Activated T-cell treated with anti-CD3 and anti-CD28 coated beads, Interleukin-2, amount 50 U/mL, for 24 hours (primary cell): Measurements from ENCODE around the gene TBCA.
A peak's percentile ranks its signal among the peaks of the same experiment; 100 is the strongest.

Experiments
- DNase-seq: peaks from one replicate; pipeline ENCODE4 v3.0.0-alpha.2; 2020
- H3K27ac Mint-ChIP-seq: 2 replicates; pipeline ENCODE4 v1.8.0; 2020; ENCODE audit warnings: mild to moderate bottlenecking, mixed read lengths
- H3K27me3 Mint-ChIP-seq: 2 replicates; pipeline ENCODE4 v1.8.0; 2020; ENCODE audit warnings: mixed read lengths
- H3K36me3 Mint-ChIP-seq: 2 replicates; pipeline ENCODE4 v1.8.0; 2020; ENCODE audit warnings: low read depth, mixed read lengths
- H3K4me1 Mint-ChIP-seq: 2 replicates; pipeline ENCODE4 v1.8.0; 2020; ENCODE audit warnings: low read depth, mixed read lengths
- H3K4me3 Mint-ChIP-seq: 2 replicates; pipeline ENCODE4 v1.8.0; 2020; ENCODE audit warnings: mild to moderate bottlenecking, moderate library complexity, mixed read lengths
- H3K9me3 Mint-ChIP-seq: 2 replicates; pipeline ENCODE4 v1.8.0; 2020; ENCODE audit warnings: mixed read lengths

Gene TBCA

DNA sequence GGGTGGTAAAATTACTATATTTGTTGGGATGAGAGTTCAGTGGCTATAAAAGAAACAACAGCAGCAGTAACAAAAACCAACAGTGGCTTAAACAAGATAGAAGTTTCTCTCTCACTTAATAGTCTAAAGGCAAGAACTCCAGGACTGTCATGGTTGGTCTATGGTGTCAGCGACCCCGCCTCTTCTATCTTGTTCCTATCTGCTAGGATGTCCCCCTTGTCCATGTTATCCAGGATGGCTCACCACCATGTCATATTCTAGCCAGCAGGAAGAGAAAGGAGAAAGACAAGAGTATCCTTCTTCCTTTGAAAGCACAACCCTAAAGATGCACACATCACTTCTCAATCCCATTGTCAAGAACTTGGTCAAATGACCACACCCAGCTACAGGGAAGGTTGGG, 126.4 kb downstream of the TBCA start:
- Mint-ChIP-seq H3K4me1 (peaks cover 4% of the 10 kb centered on the region), H3K36me3 (no peaks in the 10 kb centered on the region), H3K4me3 (no peak overlapping the region), H3K9me3 (no peaks in the 10 kb centered on the region), H3K27ac (no peak overlapping the region), H3K27me3 (peaks cover 80% of the 10 kb centered on the region)
- DNase-seq = no peak

DNA sequence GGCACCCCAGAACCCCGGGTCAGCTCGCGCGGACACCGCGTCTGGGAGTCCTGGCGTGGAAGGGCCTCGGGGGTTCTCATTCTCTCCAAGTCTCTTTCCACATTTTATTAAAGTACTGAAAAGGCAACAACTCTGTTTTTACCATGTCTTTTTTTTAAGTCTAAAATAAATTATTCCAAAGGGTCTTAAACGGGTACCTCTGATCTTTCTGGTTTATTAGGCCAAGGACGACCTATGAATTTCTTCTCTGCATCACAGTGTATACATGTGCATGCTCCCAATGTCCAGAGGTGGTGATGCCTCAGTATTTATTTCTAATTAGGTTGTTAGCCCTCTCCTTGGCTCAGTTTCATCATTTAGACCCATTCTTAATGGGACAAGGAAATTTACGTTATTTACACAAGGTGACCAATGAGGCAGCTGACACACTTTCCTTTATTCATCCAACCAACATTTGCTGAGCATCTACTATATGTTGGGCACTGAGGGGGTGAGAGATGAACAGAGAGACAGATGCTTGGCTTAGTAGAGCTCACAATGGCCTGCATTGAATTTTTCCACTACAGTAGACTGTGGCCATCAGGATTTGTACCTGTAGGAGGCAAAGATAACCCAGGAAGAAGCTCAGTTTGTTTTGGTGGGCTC, 130.0 kb downstream of the TBCA start:
- Mint-ChIP-seq H3K27ac (no peak overlapping the region), H3K4me3 (no peak overlapping the region), H3K9me3 (no peaks in the 10 kb centered on the region), H3K36me3 (no peaks in the 10 kb centered on the region), H3K27me3 (peaks cover 89% of the 10 kb centered on the region), H3K4me1 (peaks cover 17% of the 10 kb centered on the region)
- DNase-seq = no peak

DNA sequence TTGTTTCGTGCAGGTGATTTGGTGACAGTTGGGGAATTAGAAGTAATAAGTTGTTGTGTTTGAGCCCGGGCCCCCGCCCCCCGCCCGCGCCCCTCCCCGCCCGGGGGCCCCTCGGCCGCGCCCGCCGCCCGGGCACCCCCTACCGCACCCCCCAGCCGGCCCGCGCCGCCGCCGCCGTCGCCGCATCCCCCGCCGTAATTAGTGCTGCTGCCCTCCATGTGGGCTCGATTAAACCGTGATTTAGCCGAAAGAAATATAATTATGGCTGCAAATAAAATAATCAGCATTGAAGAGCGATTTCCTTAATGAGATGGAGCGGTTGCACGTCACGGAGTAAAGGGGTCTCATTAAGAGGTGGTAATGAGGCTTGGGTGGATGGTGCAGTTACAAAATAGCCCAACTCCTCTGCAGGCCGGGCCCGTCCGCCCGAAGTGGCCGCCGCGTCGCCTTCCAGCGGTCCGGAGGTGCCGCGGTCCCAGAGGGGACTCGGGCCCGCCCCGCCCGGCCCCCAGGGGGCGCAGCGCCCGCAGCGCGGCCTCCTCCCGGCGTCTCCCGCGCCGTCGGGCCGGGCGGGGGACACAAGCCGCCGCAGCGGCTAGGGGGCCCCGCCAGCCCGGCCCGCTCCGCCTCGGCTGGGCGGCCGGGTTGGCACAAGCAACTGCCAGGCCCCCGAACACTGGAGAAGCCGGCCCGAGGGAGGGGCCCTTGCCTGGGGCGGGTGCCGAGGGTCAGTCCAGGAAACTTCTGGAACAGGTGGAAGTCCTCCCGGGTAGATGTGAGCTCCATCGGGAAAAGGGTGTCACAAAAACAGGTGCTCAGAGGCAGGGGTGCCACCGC, 130.8 kb downstream of the TBCA start:
- no peak overlapping the region for H3K27ac Mint-ChIP-seq
- H3K27me3 Mint-ChIP-seq = peaks cover 90% of the 10 kb centered on the region
- peak overlapping the region; percentile 52 for H3K4me3 Mint-ChIP-seq
- no peaks in the 10 kb centered on the region for H3K36me3 Mint-ChIP-seq
- peak; percentile 67 for DNase-seq
- H3K4me1 Mint-ChIP-seq = peaks cover 21% of the 10 kb centered on the region
- no peaks in the 10 kb centered on the region for H3K9me3 Mint-ChIP-seq

DNA sequence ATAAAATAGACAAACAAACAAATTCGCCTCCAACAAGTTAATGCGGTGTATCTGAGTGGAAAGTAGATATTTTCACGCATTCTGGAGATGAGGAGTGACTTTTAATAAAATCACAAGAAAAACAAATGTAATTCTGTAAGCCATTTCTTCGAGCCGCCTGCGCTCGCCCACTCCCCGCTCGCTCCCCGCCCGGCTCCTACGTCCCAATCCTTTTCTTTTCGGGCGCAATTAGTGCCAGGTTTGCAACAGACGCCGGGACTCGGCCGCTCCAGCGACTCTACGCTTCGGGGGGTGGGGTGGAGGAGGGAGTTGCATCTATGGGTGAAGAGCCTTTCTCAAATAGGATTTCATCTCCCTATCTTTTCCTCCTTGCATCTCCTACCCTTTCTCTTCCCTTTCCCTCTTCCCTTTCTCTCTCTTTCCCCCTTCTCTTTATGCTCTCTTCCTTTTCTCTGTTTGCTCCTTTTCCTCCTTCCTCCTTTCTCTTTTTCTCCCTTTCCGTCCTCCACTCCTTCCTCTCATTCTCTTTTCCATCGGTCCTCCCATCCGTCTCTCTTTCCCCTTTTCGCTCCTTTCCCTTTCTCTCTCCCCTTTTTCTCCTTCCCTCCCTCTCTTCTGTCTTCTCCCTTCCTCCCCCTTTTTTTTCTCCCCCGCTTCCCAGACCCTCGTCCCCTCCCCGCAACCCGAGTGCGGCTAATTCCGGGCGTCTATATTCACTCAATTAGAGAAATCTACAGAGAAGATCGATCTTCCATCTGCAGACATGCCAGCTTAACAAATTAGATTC, 131.6 kb downstream of the TBCA start:
- Mint-ChIP-seq H3K27me3 (peaks cover 96% of the 10 kb centered on the region), H3K27ac (no peak overlapping the region), H3K36me3 (no peaks in the 10 kb centered on the region), H3K4me3 (peak overlapping the region; percentile 52), H3K9me3 (no peaks in the 10 kb centered on the region), H3K4me1 (peaks cover 24% of the 10 kb centered on the region)
- DNase-seq = no peak

DNA sequence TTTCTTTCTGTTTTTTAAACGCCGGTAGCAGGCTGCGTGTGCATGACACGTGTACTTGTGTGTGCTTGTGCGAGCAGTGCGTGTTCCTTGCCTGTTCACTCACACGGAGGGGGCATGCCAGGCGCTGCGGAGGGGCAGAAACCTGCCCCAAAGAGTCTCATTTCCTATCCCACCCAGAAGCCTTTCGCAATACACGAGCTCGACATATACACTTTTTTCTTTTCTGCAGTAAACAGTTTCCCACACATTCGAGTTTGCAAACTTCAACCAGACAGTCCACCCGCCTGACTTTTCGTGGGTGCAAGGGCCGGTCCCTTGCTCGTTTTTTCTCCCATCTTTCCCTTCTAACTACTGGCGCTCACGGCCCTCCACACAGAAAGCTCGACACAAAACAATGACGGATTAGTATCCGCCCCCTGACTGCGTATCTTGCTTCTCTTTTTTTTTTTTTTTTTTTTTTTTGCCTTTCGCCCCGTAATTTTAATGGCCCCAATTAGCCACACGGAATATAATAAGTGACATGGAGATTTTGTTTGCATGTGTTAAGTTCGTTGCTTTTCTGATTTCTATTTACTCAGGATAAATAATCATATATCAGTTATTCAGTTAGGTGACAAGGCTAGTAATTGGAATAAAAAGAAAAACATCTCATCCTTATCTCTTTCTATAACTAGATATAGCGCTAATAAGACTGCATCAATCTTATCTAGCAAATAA, 132.3 kb downstream of the TBCA start:
- Mint-ChIP-seq H3K27ac (no peak overlapping the region), H3K27me3 (peaks cover 96% of the 10 kb centered on the region), H3K4me3 (peak overlapping the region; percentile 46), H3K4me1 (peaks cover 25% of the 10 kb centered on the region), H3K9me3 (no peaks in the 10 kb centered on the region), H3K36me3 (no peaks in the 10 kb centered on the region)
- no peak for DNase-seq

DNA sequence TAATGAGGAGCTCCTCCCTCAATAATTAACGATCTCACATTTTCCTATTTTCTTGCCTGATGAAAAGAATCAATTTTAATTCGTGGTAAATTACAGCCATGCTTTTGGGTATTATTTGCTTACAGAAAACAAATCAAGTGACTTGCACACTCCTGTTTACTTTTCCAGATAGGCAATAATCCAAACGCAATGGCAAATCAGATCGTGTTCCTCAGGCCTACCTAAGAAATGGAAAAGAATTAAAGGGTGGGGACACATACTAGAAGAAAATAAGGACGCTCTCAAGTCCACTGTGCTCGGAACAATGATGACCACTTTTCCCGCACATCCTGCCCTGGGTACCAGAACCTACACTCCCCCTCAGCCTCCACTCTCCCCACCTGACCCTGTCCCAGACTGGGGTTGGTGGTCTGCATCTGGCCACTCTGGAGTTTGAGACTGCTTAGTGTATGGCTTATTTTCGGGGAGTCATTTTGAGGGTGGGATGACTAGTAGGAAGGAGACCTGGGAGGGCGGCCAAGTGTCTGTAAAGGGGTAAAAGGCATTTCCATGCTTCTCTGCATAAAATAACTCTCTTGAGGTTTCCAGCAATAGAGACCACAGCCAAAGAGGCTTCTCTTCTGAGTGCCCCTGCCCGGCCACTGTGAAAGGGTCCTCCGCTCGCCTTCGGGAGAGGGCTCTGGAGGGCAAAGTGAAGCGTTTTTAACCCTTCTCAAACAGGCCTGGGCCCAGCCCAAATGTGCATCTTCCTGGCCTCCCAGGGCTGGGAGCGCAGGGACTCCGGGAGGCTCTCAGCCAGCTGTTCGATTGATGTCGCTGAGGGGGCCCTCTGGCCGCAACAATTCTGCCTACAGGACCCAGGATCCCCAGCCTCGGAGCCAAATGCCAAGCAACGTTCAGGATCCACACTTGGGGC, 133.1 kb downstream of the TBCA start:
- Mint-ChIP-seq H3K36me3 (no peaks in the 10 kb centered on the region), H3K4me1 (peaks cover 25% of the 10 kb centered on the region), H3K4me3 (peak overlapping the region; percentile 46), H3K27me3 (peaks cover 90% of the 10 kb centered on the region), H3K27ac (no peak overlapping the region), H3K9me3 (no peaks in the 10 kb centered on the region)
- DNase-seq = no peak

DNA sequence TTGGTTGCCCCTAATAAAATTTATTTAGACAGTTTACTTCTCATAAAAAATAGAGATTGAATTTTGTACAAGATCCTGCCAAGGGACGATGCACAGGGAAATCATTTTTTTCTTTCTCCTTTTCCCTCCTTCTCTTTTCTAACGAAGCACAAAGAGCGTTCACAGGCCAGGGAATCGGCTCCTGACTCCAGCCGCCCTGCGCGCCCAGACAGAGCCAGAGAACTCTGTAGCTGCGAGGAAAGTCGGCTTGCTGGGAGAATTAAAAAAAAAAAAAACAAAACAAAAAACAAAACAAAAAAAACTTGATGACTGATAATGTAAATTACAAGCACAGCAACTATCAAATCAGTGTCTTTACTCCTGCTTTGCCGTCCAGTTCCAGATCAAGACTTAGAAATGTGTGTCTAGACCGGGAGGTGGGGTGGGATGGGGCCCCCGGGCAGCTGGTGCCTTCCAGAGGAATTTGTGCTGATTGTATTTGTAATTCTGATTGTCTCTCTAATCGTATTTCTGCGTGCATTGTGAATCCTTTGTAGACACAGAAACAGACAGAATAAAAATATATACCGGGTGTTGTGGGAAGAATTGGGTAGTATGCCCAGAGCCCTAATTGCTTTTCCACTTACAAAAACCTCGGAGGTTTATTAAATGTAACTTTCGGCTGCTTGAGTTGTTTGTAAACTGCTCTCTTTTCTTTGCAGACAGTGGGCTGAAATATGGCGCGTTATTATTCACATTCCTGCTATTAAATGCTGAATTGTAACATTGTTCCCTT, 134.0 kb downstream of the TBCA start:
- H3K4me3 Mint-ChIP-seq = no peak overlapping the region
- H3K36me3 Mint-ChIP-seq = no peaks in the 10 kb centered on the region
- peaks cover 91% of the 10 kb centered on the region for H3K27me3 Mint-ChIP-seq
- H3K4me1 Mint-ChIP-seq = peaks cover 34% of the 10 kb centered on the region
- no peak for DNase-seq
- no peak overlapping the region for H3K27ac Mint-ChIP-seq
- no peaks in the 10 kb centered on the region for H3K9me3 Mint-ChIP-seq

DNA sequence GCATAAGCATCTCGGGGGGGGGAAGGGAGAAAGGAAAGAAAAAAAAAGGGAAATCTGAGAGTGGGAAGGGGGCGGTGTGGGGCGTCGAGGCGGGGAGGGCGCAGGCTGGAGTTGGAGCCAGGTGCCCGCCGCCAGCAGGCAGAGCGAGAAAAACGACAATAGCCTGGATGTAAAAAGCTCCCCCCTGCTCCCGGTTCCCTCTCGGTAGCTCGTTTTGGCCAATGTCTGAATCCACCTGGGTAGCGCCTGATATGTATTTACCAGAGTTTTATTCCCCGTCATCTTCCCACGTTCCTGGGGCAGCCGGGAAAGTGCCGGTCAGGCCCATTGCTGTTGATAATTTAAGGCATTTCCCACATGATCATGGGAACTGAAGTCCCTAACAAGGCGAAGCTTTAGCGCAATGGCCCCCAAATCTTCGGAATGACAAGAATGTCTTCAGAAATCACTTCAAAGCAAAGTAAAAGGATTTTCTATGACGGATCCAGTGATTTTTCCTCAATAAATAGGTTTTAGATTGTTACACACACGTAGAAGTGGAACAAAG, 134.7 kb downstream of the TBCA start:
- no peak overlapping the region for H3K4me3 Mint-ChIP-seq
- H3K4me1 Mint-ChIP-seq = peaks cover 36% of the 10 kb centered on the region
- DNase-seq = no peak
- H3K9me3 Mint-ChIP-seq = no peaks in the 10 kb centered on the region
- no peak overlapping the region for H3K27ac Mint-ChIP-seq
- H3K36me3 Mint-ChIP-seq = no peaks in the 10 kb centered on the region
- peaks cover 91% of the 10 kb centered on the region for H3K27me3 Mint-ChIP-seq
